Activated CD4-positive, alpha-beta T cell treated with anti-CD3 and anti-CD28 coated beads, Interleukin-2, Interleukin-4, amounts not matched to agents 100 ng/mL and 50 ng/mL, durations not matched to agents 16 hours and 8 hours (primary cell): ENCODE data around the gene MGMT.

ENCODE experiments used
- DNase-seq: peaks from one replicate; pipeline ENCODE4 v3.0.0-alpha.2; 2020; ENCODE audit warnings: low spot score

MGMT gene

DNA sequence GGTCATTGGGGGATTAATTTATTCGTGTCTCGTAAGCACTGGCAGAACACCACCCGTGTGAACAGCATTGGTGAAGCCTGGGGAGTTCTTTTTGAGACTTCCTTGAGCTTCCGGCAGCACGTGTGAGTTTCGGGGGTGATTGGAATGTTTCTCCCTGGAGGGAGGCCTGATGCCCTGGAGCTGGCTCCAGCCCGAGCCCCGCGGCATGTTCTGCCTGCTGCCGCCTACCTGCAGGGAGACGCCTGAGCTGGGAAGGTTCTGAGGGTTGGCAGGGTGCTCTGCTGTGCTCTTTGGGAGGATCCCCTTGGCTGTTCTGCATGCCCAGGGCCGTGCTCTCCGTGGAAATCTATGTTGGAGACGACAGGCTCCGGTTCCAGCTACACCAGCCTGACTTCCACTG, 159.3 kb downstream of the MGMT start:
- DNase-seq: no peak

DNA sequence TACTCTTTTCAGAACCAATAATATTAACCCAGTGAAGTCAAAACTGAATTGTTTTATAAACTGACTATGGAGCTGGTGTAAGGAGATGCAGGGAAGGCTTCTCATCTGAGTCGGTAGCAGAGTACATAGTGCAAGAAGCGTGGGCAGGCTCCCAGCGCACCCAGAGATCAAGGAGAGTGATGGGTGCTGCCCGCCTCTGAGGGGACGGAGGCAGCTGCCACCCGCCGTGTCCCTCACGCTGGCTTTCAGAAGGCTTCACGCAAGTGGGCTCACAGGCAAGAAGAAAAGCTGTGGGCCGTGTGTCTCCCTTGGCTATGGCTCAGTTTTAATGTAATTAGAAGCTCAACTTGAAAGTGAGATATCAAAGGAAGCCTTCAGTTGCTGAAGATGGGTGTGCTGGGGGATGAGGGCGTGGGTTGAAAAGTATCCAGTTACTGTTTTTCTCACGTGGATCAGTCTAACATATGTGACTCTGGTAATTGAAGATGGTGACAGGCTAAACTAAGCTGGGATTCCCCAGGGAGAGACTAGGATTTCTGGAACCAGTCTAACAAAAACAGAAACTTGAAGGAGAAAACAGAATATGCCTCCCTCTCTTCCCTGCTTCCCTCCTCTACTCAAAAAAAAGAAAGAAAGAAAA, 159.9 kb downstream of the MGMT start:
- no peak for DNase-seq

GRCh38 chr10:129627442-129627841, 160.4 kb downstream of the MGMT start:
- DNase-seq: no peak

- DNase-seq: no peak
Measured at GRCh38 chr10:129628823-129629222, 161.8 kb downstream of the MGMT start.

DNA sequence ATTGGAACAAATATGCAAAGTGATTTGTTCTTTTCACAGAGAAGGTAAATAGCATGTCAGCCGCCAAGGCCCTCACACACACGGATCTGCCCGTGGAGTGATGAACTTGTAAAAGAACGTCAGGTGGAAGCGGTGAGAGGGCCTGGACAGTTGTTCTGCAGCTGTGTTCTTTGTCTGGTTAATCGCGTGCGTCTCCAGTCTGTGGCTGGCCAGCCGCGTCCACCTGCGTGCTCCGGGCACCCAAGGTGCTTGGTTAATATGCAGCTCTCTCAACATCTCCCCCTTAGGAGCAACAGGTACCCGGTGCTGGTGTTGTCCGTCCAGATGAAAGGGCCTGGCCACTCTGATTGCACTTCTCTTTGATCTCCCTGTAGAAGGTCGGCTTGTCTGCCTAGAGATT, 162.9 kb downstream of the MGMT start:
- DNase-seq: no peak

DNA sequence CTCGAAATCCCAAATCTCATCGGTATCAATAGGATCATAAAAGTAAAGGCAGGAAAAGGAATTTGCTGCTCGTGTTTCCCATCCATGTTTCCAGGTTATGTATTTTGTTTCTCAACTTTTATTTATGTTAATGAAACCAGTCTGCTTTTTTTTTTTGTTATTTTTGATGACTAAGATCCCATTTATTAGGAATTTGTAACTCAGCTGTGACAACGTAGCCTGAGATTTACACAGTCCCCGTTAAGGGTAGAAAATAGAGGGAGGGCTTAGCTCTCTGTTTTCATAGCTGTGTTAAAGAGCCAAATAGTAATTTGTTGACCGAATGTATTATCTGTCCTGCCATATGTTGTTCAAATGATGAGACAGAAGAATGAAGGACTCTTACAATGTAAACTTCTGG, 164.0 kb downstream of the MGMT start:
- no peak for DNase-seq

- DNase-seq: no peak
Measured at GRCh38 chr10:129631870-129632623, 165.0 kb downstream of the MGMT start.

DNA sequence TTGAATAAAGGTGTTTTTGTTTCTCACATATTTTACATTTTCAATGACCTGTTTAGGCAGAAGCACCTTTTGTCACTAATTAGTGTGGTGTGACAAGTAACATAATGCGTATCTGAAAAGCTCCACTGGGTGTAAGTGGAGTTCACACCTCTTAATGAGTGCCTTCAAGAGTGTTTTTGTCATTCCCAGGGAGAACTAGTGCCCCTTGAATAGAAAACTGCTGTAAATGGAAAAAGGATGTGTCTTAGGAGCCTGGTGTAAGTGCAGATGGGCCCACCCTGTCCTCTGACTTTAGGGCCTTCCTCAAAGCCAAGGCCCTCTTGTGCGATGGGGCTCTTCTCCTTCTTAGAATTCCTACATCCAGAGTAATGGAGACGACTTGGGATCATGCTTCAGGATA, 170.0 kb downstream of the MGMT start:
- no peak for DNase-seq

- DNase-seq: no peak
Measured at GRCh38 chr10:129637846-129638245, 170.8 kb downstream of the MGMT start.

- DNase-seq: no peak
Measured at GRCh38 chr10:129641351-129641750, 174.3 kb downstream of the MGMT start.

- no peak for DNase-seq
Measured at GRCh38 chr10:129641982-129642381, 174.9 kb downstream of the MGMT start.

GRCh38 chr10:129642427-129642826, 175.4 kb downstream of the MGMT start:
- DNase-seq: no peak

DNA sequence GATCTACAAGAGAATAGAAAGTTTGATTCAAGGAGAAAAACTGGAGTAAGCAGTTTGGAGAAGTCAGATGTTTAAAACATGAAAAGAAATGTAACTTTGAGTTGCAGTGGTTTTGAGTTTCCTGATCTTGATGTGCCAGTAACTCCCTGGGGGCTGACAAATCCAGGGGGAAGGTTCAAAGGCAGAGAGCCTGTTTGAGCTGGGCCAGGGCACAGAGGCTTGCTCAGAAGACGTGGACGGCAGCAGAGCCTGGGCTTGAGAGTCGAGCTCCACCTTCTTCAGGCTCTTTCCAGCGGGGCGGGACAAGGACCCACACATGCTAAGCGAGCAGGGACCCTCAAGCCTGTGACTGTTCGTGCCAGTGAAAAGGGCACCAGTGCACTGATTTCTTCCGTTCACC, 176.2 kb downstream of the MGMT start:
- DNase-seq: no peak

- DNase-seq: no peak
Measured at GRCh38 chr10:129645487-129645886, 178.4 kb downstream of the MGMT start.

GRCh38 chr10:129646973-129647372, 179.9 kb downstream of the MGMT start:
- DNase-seq: no peak

- no peak for DNase-seq
Measured at GRCh38 chr10:129647590-129647989, 180.5 kb downstream of the MGMT start.

DNA sequence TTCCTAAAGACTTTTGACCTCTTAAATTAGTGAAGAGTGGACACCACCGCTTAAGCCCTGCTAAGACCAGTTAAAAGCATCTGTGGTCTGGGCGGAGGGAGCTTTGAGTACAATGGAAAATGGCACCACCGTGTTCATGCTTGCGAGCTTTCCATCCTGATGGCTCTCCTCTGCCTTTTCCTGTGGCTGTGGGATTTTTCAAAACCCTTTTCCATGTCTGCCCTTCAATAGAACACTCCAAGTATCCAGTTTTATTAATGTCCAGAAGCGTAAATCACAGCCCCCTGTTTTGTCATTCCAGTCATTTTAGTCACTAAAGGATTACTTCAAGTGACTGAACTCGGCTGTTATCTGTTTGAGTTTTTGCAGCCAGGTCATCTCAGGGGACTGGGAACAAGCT, 181.8 kb downstream of the MGMT start:
- DNase-seq: no peak

DNA sequence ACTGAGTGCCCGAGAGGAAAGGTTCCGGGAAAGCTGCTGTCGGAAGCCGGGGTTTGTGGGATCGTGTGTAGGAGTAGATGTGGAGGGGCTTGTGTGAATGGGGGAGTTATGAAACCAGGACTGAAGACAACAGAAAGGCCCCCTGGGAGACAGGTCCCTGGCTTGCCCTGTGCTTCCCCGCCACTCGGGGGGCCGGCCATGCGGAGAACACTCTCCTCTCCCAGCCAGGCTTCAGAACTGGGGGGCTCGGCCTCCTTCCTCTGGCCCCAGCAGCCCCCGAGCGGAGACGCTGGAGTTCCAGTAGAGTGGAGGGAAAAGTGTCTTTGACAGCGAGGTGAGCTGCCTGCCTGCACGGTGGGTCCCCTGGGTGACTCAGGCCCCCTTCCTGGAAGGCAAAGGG, 185.0 kb downstream of the MGMT start:
- DNase-seq: no peak

- no peak for DNase-seq
Measured at GRCh38 chr10:129652521-129653201, 185.6 kb downstream of the MGMT start.

DNA sequence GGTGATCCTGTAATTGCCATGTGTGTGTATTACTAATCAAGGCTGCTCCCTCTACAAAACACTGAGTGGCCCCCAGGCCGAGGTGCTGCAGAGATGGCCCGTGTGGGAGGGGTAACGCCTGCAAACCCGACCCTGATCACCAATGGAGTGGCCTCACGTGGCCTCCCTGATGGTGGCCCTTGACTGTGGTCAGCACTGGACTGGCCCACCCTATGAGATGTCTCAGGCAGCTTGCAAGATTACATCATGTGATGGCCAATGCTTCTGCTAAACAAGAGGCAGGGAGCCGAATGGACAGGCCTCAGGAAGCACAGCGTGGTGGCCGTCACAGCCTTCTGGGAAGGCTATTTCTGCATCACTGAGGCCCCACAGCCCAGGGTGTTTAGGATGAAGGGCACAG, 186.4 kb downstream of the MGMT start:
- DNase-seq: no peak

DNA sequence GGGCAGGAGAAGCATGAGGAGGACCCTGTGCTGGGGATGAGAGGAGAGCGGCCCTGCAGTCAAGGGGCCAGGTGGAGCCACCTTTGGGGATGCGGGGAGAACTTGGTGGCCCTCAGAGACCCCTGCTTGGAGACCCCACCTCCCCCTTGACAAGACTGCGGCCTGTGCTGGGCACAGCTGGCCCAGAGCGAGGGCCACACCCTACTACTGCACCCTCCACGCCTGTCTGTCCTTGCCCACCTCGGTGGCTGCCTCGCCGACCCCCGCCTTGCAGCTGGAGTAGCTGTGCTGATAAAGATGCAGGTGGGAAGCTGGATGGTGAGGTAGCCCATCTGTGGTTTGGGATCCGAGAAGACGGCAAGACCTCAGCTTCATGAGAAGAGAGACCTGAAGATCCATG, 186.8 kb downstream of the MGMT start:
- DNase-seq: no peak

GRCh38 chr10:129654461-129654860, 187.4 kb downstream of the MGMT start:
- no peak for DNase-seq

GRCh38 chr10:129655007-129655678, 188.1 kb downstream of the MGMT start:
- no peak for DNase-seq
